Measurements from ENCODE around the gene ADGRG3. TPM values are rescaled to one million over a fixed set of nuclear protein-coding genes. Genes with fewer than 3 reads are reported as not detected.
A peak's percentile ranks its signal among the peaks of the same experiment; 100 is the strongest.

ADGRG3 gene
- total RNA-seq, 3 donors from 2014 or later (not counting 1 experiment from before 2014, with no cell fraction given) = 16.6 to 57.3 (median 20.7) TPM

GRCh38 chr16:57651344-57652333 is 16.5 kb upstream of the ADGRG3 start:
- DNase-seq (peak in 1 of 2 donors; percentile 55), ATAC-seq (peak in 1 of 3 donors; percentile 19)
- peak overlapping the region; percentile 93 to 96 for H3K27ac Mint-ChIP-seq
- peaks cover 11% of the 10 kb centered on the region for H3K36me3 Mint-ChIP-seq
- no peak overlapping the region for H3K4me3 ChIP-seq (ENCODE audit: low read length)
- no peaks in the 10 kb centered on the region for H3K9me3 ChIP-seq (ENCODE audit: control insufficient read depth, insufficient read depth, low read length)
- H3K27me3 Mint-ChIP-seq (ENCODE audit: low read depth in 2 of 2) = no peaks in the 10 kb centered on the region
- H3K9me3 Mint-ChIP-seq = no peaks in the 10 kb centered on the region
- peaks cover 76 to 85% of the 10 kb centered on the region in 2 donors for H3K4me1 Mint-ChIP-seq
- H3K4me3 Mint-ChIP-seq = peak overlapping the region; percentile 79
- WGBS (ENCODE audit: insufficient coverage) = 73% methylated on average over 10 of the region's 10 CpGs
- H3K27ac ChIP-seq (ENCODE audit: low read length) = peak overlapping the region; percentile 39
- H3K27me3 ChIP-seq (ENCODE audit: control insufficient read depth, insufficient read depth, low read length) = no peaks in the 10 kb centered on the region
- H3K4me1 ChIP-seq (ENCODE audit: control insufficient read depth, insufficient read depth, low read length) = peaks cover 98% of the 10 kb centered on the region
- TF ChIP-seq CTCF (IDR thresholded peaks at IDR 0.05) = no peak
- intact Hi-C loops (cut with micrococcal nuclease) = no loop called here
- peaks cover 63% of the 10 kb centered on the region for H3K36me3 ChIP-seq (ENCODE audit: control insufficient read depth, insufficient read depth, low read length)

DNA sequence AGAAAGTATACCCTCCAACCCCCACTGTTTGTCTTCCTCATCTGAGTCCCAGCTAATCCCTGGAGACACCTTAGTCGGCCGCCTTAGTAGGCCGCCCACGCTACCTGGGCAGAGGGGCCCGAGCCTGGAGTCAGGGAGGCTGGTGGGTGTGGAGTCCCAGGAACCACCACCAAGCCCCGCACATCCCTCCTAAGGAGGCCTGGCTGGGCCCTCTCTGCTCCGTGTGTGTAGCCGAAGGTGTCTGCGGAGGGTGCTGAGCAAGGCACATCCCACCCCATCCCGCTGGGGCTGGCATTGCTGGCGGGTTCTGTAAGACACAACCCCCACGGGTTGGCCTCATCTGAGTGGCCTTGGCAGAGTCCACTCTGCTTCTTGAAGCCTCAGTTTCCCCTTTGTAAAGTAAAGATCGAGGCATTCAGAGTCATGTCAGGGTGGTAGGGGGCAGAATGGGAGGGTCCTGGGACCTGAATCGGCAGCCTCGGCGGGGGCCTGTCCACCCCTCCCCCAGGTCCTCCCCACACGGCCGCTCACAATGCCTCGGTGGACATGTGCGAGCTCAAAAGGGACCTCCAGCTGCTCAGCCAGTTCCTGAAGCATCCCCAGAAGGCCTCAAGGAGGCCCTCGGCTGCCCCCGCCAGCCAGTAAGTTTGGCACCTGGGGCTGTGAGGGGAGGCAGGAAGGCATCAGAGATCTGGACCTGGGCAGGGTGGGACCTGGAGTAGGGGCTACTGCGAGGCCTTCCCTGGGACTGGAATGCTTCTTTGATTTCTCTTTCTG is 15.2 kb upstream of the ADGRG3 start:
- Histone ChIP-seq H3K27me3 (ENCODE audit: control insufficient read depth, insufficient read depth, low read length) (no peaks in the 10 kb centered on the region), H3K4me1 (ENCODE audit: control insufficient read depth, insufficient read depth, low read length) (peaks cover 99% of the 10 kb centered on the region)
- peaks cover 11% of the 10 kb centered on the region for H3K36me3 Mint-ChIP-seq

GRCh38 chr16:57653936-57654335 is 14.2 kb upstream of the ADGRG3 start:
- peak overlapping the region; percentile 54 for H3K27ac ChIP-seq (ENCODE audit: low read length)
- H3K36me3 ChIP-seq (ENCODE audit: control insufficient read depth, insufficient read depth, low read length) = peaks cover 85% of the 10 kb centered on the region
- H3K9me3 ChIP-seq (ENCODE audit: control insufficient read depth, insufficient read depth, low read length) = no peaks in the 10 kb centered on the region
- TF ChIP-seq CTCF (IDR thresholded peaks at IDR 0.05) = no peak
- no peak for ATAC-seq
- Mint-ChIP-seq H3K36me3 (peaks cover 18% of the 10 kb centered on the region), H3K9me3 (no peaks in the 10 kb centered on the region), H3K4me1 (peaks cover 69 to 82% of the 10 kb centered on the region in 2 donors), H3K27ac (peak overlapping the region; percentile 93 to 96), H3K27me3 (ENCODE audit: low read depth in 2 of 2) (no peaks in the 10 kb centered on the region), H3K4me3 (peak overlapping the region; percentile 78)
- H3K27me3 ChIP-seq (ENCODE audit: control insufficient read depth, insufficient read depth, low read length) = no peaks in the 10 kb centered on the region
- intact Hi-C loops (cut with micrococcal nuclease) = no loop called here
- WGBS (ENCODE audit: insufficient coverage) = 38% methylated on average over 16 of the region's 16 CpGs
- H3K4me3 ChIP-seq (ENCODE audit: low read length) = no peak overlapping the region
- peaks cover 98% of the 10 kb centered on the region for H3K4me1 ChIP-seq (ENCODE audit: control insufficient read depth, insufficient read depth, low read length)
- no peak for DNase-seq

More for the DNA sequence above, 15.2 kb upstream of the ADGRG3 start:
- Mint-ChIP-seq H3K4me1 (peaks cover 70 to 83% of the 10 kb centered on the region in 2 donors), H3K9me3 (no peaks in the 10 kb centered on the region), H3K27ac (peak overlapping the region; percentile 93 to 96), H3K27me3 (ENCODE audit: low read depth in 2 of 2) (no peaks in the 10 kb centered on the region), H3K4me3 (peak overlapping the region; percentile 79)
- H3K9me3 ChIP-seq (ENCODE audit: control insufficient read depth, insufficient read depth, low read length) = no peaks in the 10 kb centered on the region
- H3K4me3 ChIP-seq (ENCODE audit: low read length) = no peak overlapping the region
- no peak for TF ChIP-seq CTCF (IDR thresholded peaks at IDR 0.05)
- ATAC-seq (no peak), DNase-seq (no peak)
- peak overlapping the region; percentile 54 for H3K27ac ChIP-seq (ENCODE audit: low read length)
- intact Hi-C loops (cut with micrococcal nuclease) = no loop called here
- 92% methylated on average over 22 of the region's 23 CpGs for WGBS (ENCODE audit: insufficient coverage)
- H3K36me3 ChIP-seq (ENCODE audit: control insufficient read depth, insufficient read depth, low read length) = peaks cover 74% of the 10 kb centered on the region

Measured in natural killer cell (primary cell).